H1 (cell line): Measurements from ENCODE around the gene BCAS3.

ENCODE experiments used
- CEBPB ChIP-seq: IDR thresholded peaks from 2 replicates; pipeline ENCODE4 v1.6.1; 2012; ENCODE audit warnings: low read depth, low read length
- CHD1 ChIP-seq: IDR thresholded peaks from 2 replicates; pipeline ENCODE4 v1.6.1; 2012; ENCODE audit warnings: low read depth, low read length, improper control_type of control experiment
- CTCF ChIP-seq, 3 experiments: IDR thresholded peaks; 1 replicate in 2 of 3; 2 replicates in 1 of 3; pipeline versions ENCODE4 v1.5.1 to v1.6.1; 2011; ENCODE audit warnings: low read length in 3 of 3, mild to moderate bottlenecking in 3 of 3, inconsistent platforms in 2 of 3, low read depth in 1 of 3, moderate library complexity in 1 of 3; ENCODE audit not compliant: insufficient read depth in 1 of 3; ENCODE audit errors: control extremely low read depth in 1 of 3
- EZH2 ChIP-seq: fragments of 200-600 bp; sonication (generic); IDR thresholded peaks from 2 replicates; pipeline ENCODE4 v1.7.1; 2012; ENCODE audit warnings: low read depth, mild to moderate bottlenecking, moderate library complexity, low read length, inconsistent platforms; ENCODE audit not compliant: severe bottlenecking
- GABPA ChIP-seq: IDR thresholded peaks from 2 replicates; pipeline ENCODE4 v1.6.1; 2011; ENCODE audit warnings: mild to moderate bottlenecking, low read length, moderate library complexity, borderline replicate concordance; ENCODE audit not compliant: insufficient read depth
- KDM1A ChIP-seq: fragments of 200-600, 300-600 bp; sonication (generic); IDR thresholded peaks from 2 replicates; pipeline ENCODE4 v1.7.1; 2016; ENCODE audit warnings: mild to moderate bottlenecking, low read length, borderline replicate concordance
- RAD21 ChIP-seq, 2 experiments: IDR thresholded peaks in 1 of 2; conservative IDR thresholded peaks in 1 of 2; 2 replicates each; pipeline ENCODE4 v1.6.1; 2011; ENCODE audit warnings: low read depth in 2 of 2, low read length in 2 of 2, improper control_type of control experiment in 1 of 2, inconsistent platforms in 1 of 2, mild to moderate bottlenecking in 1 of 2, moderate library complexity in 1 of 2
- RBBP5 ChIP-seq: IDR thresholded peaks from 2 replicates; pipeline ENCODE4 v1.7.1; 2012; ENCODE audit warnings: low read depth, mild to moderate bottlenecking, inconsistent platforms, low read length, moderate library complexity, borderline replicate concordance
- USF2 ChIP-seq: IDR thresholded peaks from 2 replicates; pipeline ENCODE4 v1.6.1; 2011; ENCODE audit warnings: low read length, improper control_type of control experiment

- TF ChIP-seq CEBPB (no peak), GABPA (no peak), CTCF (IDR thresholded peaks at IDR 0.05; ENCODE audit: control extremely low read depth in 1 of 3, insufficient read depth in 1 of 3, low read depth in 1 of 3, low read length in 3 of 3) (no peak), EZH2 (no peak), RBBP5 (no peak), KDM1A (no peak), USF2 (no peak), RAD21 (IDR thresholded peaks at IDR 0.05 in 1 of 2, conservative IDR thresholded peaks at IDR 0.05 in 1 of 2; ENCODE audit: low read depth in 2 of 2, low read length in 2 of 2) (no peak), CHD1 (no peak)
Observed at GRCh38 chr17:61219460-61219859, 541.8 kb downstream of the BCAS3 start.
